ENCODE results near the gene ZNF654. TPM values are rescaled to one million over a fixed set of nuclear protein-coding genes. Genes with fewer than 3 reads are reported as not detected.

ZNF654 gene
- total RNA-seq, 4 donors from 2014 or later = 9.0 to 22.9 (median 11.3) TPM

- no peak for DNase-seq (ENCODE audit: low spot score in 2 of 2)
- 0% methylated on average over 1 of the region's 1 CpG for WGBS
- Histone ChIP-seq H3K27me3 (no peaks in the 10 kb centered on the region), H3K27ac (no peak overlapping the region), H3K4me3 (no peak overlapping the region), H3K9me3 (no peaks in the 10 kb centered on the region), H3K36me3 (peaks cover 27% of the 10 kb centered on the region), H3K4me1 (no peaks in the 10 kb centered on the region)
- TF ChIP-seq CTCF (IDR thresholded peaks at IDR 0.05) = no peak
- TF ChIP-seq POLR2AphosphoS5 (IDR thresholded peaks at IDR 0.05) = no peak
- no peak for TF ChIP-seq POLR2A (IDR thresholded peaks at IDR 0.05)
- TF ChIP-seq EP300 (IDR thresholded peaks at IDR 0.05) = no peak
Observed at GRCh38 chr3:88133711-88134263, 74.7 kb downstream of the ZNF654 start.

- peaks cover 22% of the 10 kb centered on the region for H3K36me3 ChIP-seq
- TF ChIP-seq POLR2A (IDR thresholded peaks at IDR 0.05) (no peak), CTCF (IDR thresholded peaks at IDR 0.05) (no peak), POLR2AphosphoS5 (IDR thresholded peaks at IDR 0.05) (no peak), EP300 (IDR thresholded peaks at IDR 0.05) (no peak)
- no peaks in the 10 kb centered on the region for H3K9me3 ChIP-seq
- H3K4me1 ChIP-seq = no peaks in the 10 kb centered on the region
- 79% methylated on average over 1 of the region's 1 CpG for WGBS
- no peaks in the 10 kb centered on the region for H3K27me3 ChIP-seq
- no peak overlapping the region for H3K4me3 ChIP-seq
- DNase-seq (ENCODE audit: low spot score in 2 of 2) = no peak
- H3K27ac ChIP-seq = no peak overlapping the region
Observed at GRCh38 chr3:88137836-88138235, 78.8 kb downstream of the ZNF654 start.

- no peak for TF ChIP-seq POLR2AphosphoS5 (IDR thresholded peaks at IDR 0.05)
- TF ChIP-seq EP300 (IDR thresholded peaks at IDR 0.05) = no peak
- TF ChIP-seq CTCF (IDR thresholded peaks at IDR 0.05) = no peak
- no peak for TF ChIP-seq POLR2A (IDR thresholded peaks at IDR 0.05)
- H3K27me3 ChIP-seq = no peaks in the 10 kb centered on the region
- H3K4me1 ChIP-seq = no peaks in the 10 kb centered on the region
- no peak for DNase-seq (ENCODE audit: low spot score in 2 of 2)
- no peak overlapping the region for H3K27ac ChIP-seq
- no peaks in the 10 kb centered on the region for H3K9me3 ChIP-seq
- 28% methylated on average over 4 of the region's 4 CpGs for WGBS
- H3K36me3 ChIP-seq = peaks cover 14% of the 10 kb centered on the region
- no peak overlapping the region for H3K4me3 ChIP-seq
Observed at GRCh38 chr3:88141458-88142083, 82.5 kb downstream of the ZNF654 start.

- no peaks in the 10 kb centered on the region for H3K4me1 ChIP-seq
- H3K27me3 ChIP-seq = no peaks in the 10 kb centered on the region
- no peaks in the 10 kb centered on the region for H3K9me3 ChIP-seq
- H3K36me3 ChIP-seq = peaks cover 13% of the 10 kb centered on the region
- WGBS = 60% methylated on average over 3 of the region's 3 CpGs
- H3K27ac ChIP-seq = no peak overlapping the region
- no peak overlapping the region for H3K4me3 ChIP-seq
- no peak for DNase-seq (ENCODE audit: low spot score in 2 of 2)
- TF ChIP-seq POLR2AphosphoS5 (IDR thresholded peaks at IDR 0.05) = no peak
- no peak for TF ChIP-seq CTCF (IDR thresholded peaks at IDR 0.05)
- no peak for TF ChIP-seq POLR2A (IDR thresholded peaks at IDR 0.05)
- no peak for TF ChIP-seq EP300 (IDR thresholded peaks at IDR 0.05)
Observed at GRCh38 chr3:88142094-88142624, 83.1 kb downstream of the ZNF654 start.

- H3K9me3 ChIP-seq = no peaks in the 10 kb centered on the region
- DNase-seq (ENCODE audit: low spot score in 2 of 2) = no peak
- no peaks in the 10 kb centered on the region for H3K27me3 ChIP-seq
- H3K4me1 ChIP-seq = peaks cover 27% of the 10 kb centered on the region
- no peak for TF ChIP-seq CTCF (IDR thresholded peaks at IDR 0.05)
- TF ChIP-seq POLR2A (IDR thresholded peaks at IDR 0.05) = no peak
- TF ChIP-seq EP300 (IDR thresholded peaks at IDR 0.05) = no peak
- no peak for TF ChIP-seq POLR2AphosphoS5 (IDR thresholded peaks at IDR 0.05)
- no peak overlapping the region for H3K27ac ChIP-seq
- H3K36me3 ChIP-seq = no peaks in the 10 kb centered on the region
- no peak overlapping the region for H3K4me3 ChIP-seq
Observed at GRCh38 chr3:88147261-88147660, 88.2 kb downstream of the ZNF654 start.

All from suprapubic skin (tissue), 4 donors.